ENCODE results near the gene GALNT6.

DNA sequence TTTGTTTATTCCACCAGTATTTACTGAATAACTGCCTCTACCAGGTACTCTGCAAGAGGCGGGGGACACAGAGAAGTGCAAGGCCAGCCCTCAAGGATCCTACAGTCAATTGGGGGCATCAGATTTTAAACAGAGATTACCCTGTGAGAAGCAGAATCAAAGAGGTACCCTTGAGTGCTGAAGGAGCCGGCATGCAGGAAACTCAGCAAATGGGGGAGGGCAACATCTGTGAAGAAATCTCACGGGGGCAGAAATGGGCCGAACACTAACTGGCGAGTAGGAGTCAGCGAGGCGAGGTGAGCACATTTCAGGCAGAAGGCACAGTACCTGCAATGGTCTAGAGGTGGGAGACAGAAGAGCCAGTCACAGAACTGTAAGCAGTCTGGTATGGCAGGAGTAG lies 9.0 kb downstream of the GALNT6 start:
- TF ChIP-seq, protein P1, sequence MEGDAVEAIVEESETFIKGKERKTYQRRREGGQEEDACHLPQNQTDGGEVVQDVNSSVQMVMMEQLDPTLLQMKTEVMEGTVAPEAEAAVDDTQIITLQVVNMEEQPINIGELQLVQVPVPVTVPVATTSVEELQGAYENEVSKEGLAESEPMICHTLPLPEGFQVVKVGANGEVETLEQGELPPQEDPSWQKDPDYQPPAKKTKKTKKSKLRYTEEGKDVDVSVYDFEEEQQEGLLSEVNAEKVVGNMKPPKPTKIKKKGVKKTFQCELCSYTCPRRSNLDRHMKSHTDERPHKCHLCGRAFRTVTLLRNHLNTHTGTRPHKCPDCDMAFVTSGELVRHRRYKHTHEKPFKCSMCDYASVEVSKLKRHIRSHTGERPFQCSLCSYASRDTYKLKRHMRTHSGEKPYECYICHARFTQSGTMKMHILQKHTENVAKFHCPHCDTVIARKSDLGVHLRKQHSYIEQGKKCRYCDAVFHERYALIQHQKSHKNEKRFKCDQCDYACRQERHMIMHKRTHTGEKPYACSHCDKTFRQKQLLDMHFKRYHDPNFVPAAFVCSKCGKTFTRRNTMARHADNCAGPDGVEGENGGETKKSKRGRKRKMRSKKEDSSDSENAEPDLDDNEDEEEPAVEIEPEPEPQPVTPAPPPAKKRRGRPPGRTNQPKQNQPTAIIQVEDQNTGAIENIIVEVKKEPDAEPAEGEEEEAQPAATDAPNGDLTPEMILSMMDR (IDR thresholded peaks at IDR 0.05; ENCODE audit: low read depth, low read length, poor library complexity, severe bottlenecking) = no peak
- TF ChIP-seq EZH2phosphoT487 (IDR thresholded peaks at IDR 0.05; ENCODE audit: borderline replicate concordance, low read length) = no peak

All from DOHH2 (cell line).